GM23338 (cell line): ENCODE data around the gene UGT1A10. TPM values are rescaled to one million over a fixed set of nuclear protein-coding genes. Genes with fewer than 3 reads are reported as not detected.
"Not testable (repeated sequence)": the region's sequence is repeated elsewhere in the genome, so short reads cannot be mapped to it uniquely, and the experiment has no call there.

Experiments
- ATAC-seq: fragments of 200-7000 bp; cut with Tn5 transposase; 3 replicates; pipeline ENCODE4 v1.9.1; 2020
- DNase-seq: peaks from one replicate; pipeline ENCODE4 v3.0.0-alpha.2; 2015; ENCODE audit warnings: low spot score
- H2AFZ ChIP-seq: fragments of 200-600 bp; sonication (generic); 2 replicates; pipeline ENCODE4 v1.8.0; 2016; ENCODE audit warnings: antibody characterized with exemption, mild to moderate bottlenecking, moderate library complexity
- H3F3A ChIP-seq: fragments of 200-600 bp; sonication (generic); replicated peaks from 2 replicates; pipeline ENCODE4 v1.8.0; 2017; ENCODE audit warnings: antibody characterized with exemption, mixed run types, low read depth
- H3K27ac ChIP-seq: fragments of 200-600 bp; sonication (generic); 2 replicates; pipeline ENCODE4 v1.6.1; 2016; ENCODE audit warnings: low read depth
- H3K27me3 ChIP-seq: fragments of 200-600 bp; sonication (generic); 2 replicates; pipeline ENCODE4 v1.8.0; 2016; ENCODE audit warnings: mild to moderate bottlenecking, mixed run types, moderate library complexity; ENCODE audit not compliant: insufficient read depth
- H3K36me3 ChIP-seq: fragments of 200-600 bp; sonication (generic); 2 replicates; pipeline ENCODE4 v1.8.0; 2016; ENCODE audit warnings: mild to moderate bottlenecking; ENCODE audit not compliant: insufficient read depth
- H3K4me1 ChIP-seq: fragments of 200-600 bp; sonication (generic); 2 replicates; pipeline ENCODE4 v1.8.0; 2016; ENCODE audit warnings: mild to moderate bottlenecking, moderate library complexity; ENCODE audit not compliant: insufficient read depth
- H3K4me2 ChIP-seq: fragments of 200-600 bp; sonication (generic); 2 replicates; pipeline ENCODE4 v1.7.1; 2017; ENCODE audit warnings: mixed run types
- H3K4me3 ChIP-seq: fragments of 200-600 bp; sonication (generic); 2 replicates; pipeline ENCODE4 v1.6.1; 2016; ENCODE audit warnings: mixed run types
- H3K79me2 ChIP-seq: fragments of 200-600 bp; sonication (generic); replicated peaks from 2 replicates; pipeline ENCODE4 v1.8.0; 2017; ENCODE audit warnings: mild to moderate bottlenecking; ENCODE audit not compliant: insufficient read depth
- H3K9me2 ChIP-seq: fragments of 200-600 bp; sonication (generic); 2 replicates; pipeline ENCODE4 v1.8.0; 2017; ENCODE audit not compliant: insufficient read depth
- H4K20me1 ChIP-seq: fragments of 200-600 bp; sonication (generic); replicated peaks from 2 replicates; pipeline ENCODE4 v1.8.0; 2017; ENCODE audit warnings: mild to moderate bottlenecking; ENCODE audit not compliant: insufficient read depth
- H3K27ac Mint-ChIP-seq: 2 replicates; pipeline ENCODE4 v1.8.0; 2020; ENCODE audit warnings: inconsistent platforms, mild to moderate bottlenecking, moderate library complexity, mixed read lengths
- H3K27me3 Mint-ChIP-seq: 3 replicates; pipeline ENCODE4 v1.8.0; 2022; ENCODE audit warnings: low read depth, mild to moderate bottlenecking, moderate library complexity, mixed read lengths, inconsistent platforms; ENCODE audit not compliant: insufficient read depth, poor library complexity
- H3K36me3 Mint-ChIP-seq: 3 replicates; pipeline ENCODE4 v1.8.0; 2021; ENCODE audit warnings: low read depth, mild to moderate bottlenecking, inconsistent platforms, moderate library complexity, mixed read lengths
- H3K4me1 Mint-ChIP-seq: 3 replicates; pipeline ENCODE4 v1.8.0; 2020; ENCODE audit warnings: mild to moderate bottlenecking, inconsistent platforms, mixed read lengths
- H3K4me3 Mint-ChIP-seq: 3 replicates; pipeline ENCODE4 v1.8.0; 2021; ENCODE audit warnings: moderate library complexity, mild to moderate bottlenecking, inconsistent platforms, mixed read lengths
- H3K9me3 Mint-ChIP-seq: 3 replicates; pipeline ENCODE4 v1.8.0; 2020; ENCODE audit warnings: moderate library complexity, mild to moderate bottlenecking, inconsistent platforms, mixed read lengths
- CREB1 ChIP-seq: fragments of 250-450 bp; sonication (Bioruptor Pico); IDR thresholded peaks from 2 replicates; pipeline ENCODE4 v1.5.0; 2020; ENCODE audit warnings: low read depth, mild to moderate bottlenecking, moderate library complexity
- ETS1 ChIP-seq: IDR thresholded peaks from 2 replicates; pipeline ENCODE4 v1.6.1; 2016; ENCODE audit warnings: antibody characterized with exemption
- EZH2 ChIP-seq: fragments of 200-600 bp; sonication (generic); IDR thresholded peaks from one replicate; pipeline ENCODE4 v1.8.0; 2017; ENCODE audit warnings: antibody characterized with exemption, mild to moderate bottlenecking, low read depth; ENCODE audit not compliant: unreplicated experiment
- EZH2phosphoT487 ChIP-seq: fragments of 200-600 bp; sonication (generic); IDR thresholded peaks from one replicate; pipeline ENCODE4 v1.8.1; 2018; ENCODE audit warnings: antibody characterized with exemption; ENCODE audit not compliant: unreplicated experiment
- NANOG ChIP-seq: IDR thresholded peaks from 2 replicates; pipeline ENCODE4 v1.6.1; 2016; ENCODE audit warnings: antibody characterized with exemption, borderline replicate concordance
- POLR2AphosphoS5 ChIP-seq: IDR thresholded peaks from 2 replicates; pipeline ENCODE4 v1.6.1; 2016; ENCODE audit warnings: antibody characterized with exemption, low read depth
- REST ChIP-seq: IDR thresholded peaks from one replicate; pipeline ENCODE4 v1.6.1; 2018; ENCODE audit warnings: antibody characterized with exemption; ENCODE audit not compliant: unreplicated experiment
- STAT1 ChIP-seq: IDR thresholded peaks from one replicate; pipeline ENCODE4 v1.6.1; 2016; ENCODE audit warnings: antibody characterized with exemption; ENCODE audit not compliant: unreplicated experiment
- ZNF114 ChIP-seq: fragments of 250-450 bp; sonication (Bioruptor Pico); IDR thresholded peaks from 2 replicates; pipeline ENCODE4 v1.5.0; 2020; ENCODE audit warnings: mild to moderate bottlenecking, moderate library complexity
- ZNF462 ChIP-seq: fragments of 250-450 bp; sonication (Bioruptor Pico); IDR thresholded peaks from 2 replicates; pipeline ENCODE4 v1.5.0; 2020; ENCODE audit warnings: mild to moderate bottlenecking, moderate library complexity
- polyA plus RNA-seq: library from polyadenylated mRNA; unstranded; fragments of >200 nt; fragmentation: Nextera tagmentation; extraction: Ambion mirVana; gene quantifications from 2 replicates; pipeline ENCODE4 v1.2.1, GENCODE V29; 2016
- total RNA-seq: library from RNA; depleted of rRNA; stranded (reverse); fragments of >200 nt; shearing (Covaris generic); gene quantifications from 2 replicates; pipeline ENCODE4 v1.2.3, GENCODE V29; 2014

Gene UGT1A10
- total and polyA plus RNA-seq, 2 experiments from 2014 or later, result not detected

GRCh38 chr2:233611284-233611683 is 25.0 kb upstream of the UGT1A10 start:
- Histone ChIP-seq H3K4me1 (no peaks in the 10 kb centered on the region), H3K4me3 (no peak overlapping the region), H3K27ac (no peak overlapping the region), H3K27me3 (no peaks in the 10 kb centered on the region), H3K36me3 (no peaks in the 10 kb centered on the region), H3K9me2 (no peaks in the 10 kb centered on the region), H3K79me2 (no peaks in the 10 kb centered on the region), H3F3A (no peaks in the 10 kb centered on the region), H4K20me1 (no peaks in the 10 kb centered on the region), H2AFZ (no peak overlapping the region), H3K4me2 (no peak overlapping the region)
- no peaks in the 10 kb centered on the region for H3K4me1 Mint-ChIP-seq
- ATAC-seq (no peak), DNase-seq (no peak)
- H3K36me3 Mint-ChIP-seq, result peaks cover 3% of the 10 kb centered on the region; the same call in 1 of the 3 replicates
- TF ChIP-seq ZNF114 (no peak), POLR2AphosphoS5 (no peak), EZH2 (no peak), ZNF462 (CRISPR knock-in tag) (no peak), ETS1 (no peak), CREB1 (CRISPR knock-in tag) (no peak), EZH2phosphoT487 (no peak), STAT1 (no peak), REST (no peak), NANOG (no peak)
- no peaks in the 10 kb centered on the region for H3K27me3 Mint-ChIP-seq
- H3K4me3 Mint-ChIP-seq, result no peak overlapping the region
- peaks cover 37% of the 10 kb centered on the region for H3K9me3 Mint-ChIP-seq
- H3K27ac Mint-ChIP-seq, result no peak overlapping the region

- H2AFZ ChIP-seq, H3K27me3 ChIP-seq, H3K79me2 ChIP-seq, H3K4me1 ChIP-seq, H3K27ac ChIP-seq, H3K4me3 Mint-ChIP-seq, H3K4me2 ChIP-seq, H3K9me2 ChIP-seq, H3K4me1 Mint-ChIP-seq, H3K27ac Mint-ChIP-seq, H3K36me3 Mint-ChIP-seq, H3F3A ChIP-seq, H3K4me3 ChIP-seq, H4K20me1 ChIP-seq, ATAC-seq, H3K36me3 ChIP-seq, H3K27me3 Mint-ChIP-seq: not testable (repeated sequence)
- DNase-seq, result peak; percentile 29
- H3K9me3 Mint-ChIP-seq, result peaks cover 29% of the 10 kb centered on the region
Observed at GRCh38 chr2:233617476-233617875, 18.8 kb upstream of the UGT1A10 start, which contains the start of gene UGT1A8. TSS of gene UGT1A8 (plus strand) at chr2:233617633. CDS start at chr2:233617708, 75 bp downstream.
